GM19455 (cell line): ENCODE data around the gene SNX17.
"Not testable (repeated sequence)": the region's sequence is repeated elsewhere in the genome, so short reads cannot be mapped to it uniquely, and the experiment has no call there.

Experiments used
- ATAC-seq: cut with Tn5 transposase; IDR thresholded peaks from one replicate; pipeline ENCODE4 v1.9.1; 2021; ENCODE audit not compliant: unreplicated experiment

SNX17 gene, protein sequence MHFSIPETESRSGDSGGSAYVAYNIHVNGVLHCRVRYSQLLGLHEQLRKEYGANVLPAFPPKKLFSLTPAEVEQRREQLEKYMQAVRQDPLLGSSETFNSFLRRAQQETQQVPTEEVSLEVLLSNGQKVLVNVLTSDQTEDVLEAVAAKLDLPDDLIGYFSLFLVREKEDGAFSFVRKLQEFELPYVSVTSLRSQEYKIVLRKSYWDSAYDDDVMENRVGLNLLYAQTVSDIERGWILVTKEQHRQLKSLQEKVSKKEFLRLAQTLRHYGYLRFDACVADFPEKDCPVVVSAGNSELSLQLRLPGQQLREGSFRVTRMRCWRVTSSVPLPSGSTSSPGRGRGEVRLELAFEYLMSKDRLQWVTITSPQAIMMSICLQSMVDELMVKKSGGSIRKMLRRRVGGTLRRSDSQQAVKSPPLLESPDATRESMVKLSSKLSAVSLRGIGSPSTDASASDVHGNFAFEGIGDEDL

DNA sequence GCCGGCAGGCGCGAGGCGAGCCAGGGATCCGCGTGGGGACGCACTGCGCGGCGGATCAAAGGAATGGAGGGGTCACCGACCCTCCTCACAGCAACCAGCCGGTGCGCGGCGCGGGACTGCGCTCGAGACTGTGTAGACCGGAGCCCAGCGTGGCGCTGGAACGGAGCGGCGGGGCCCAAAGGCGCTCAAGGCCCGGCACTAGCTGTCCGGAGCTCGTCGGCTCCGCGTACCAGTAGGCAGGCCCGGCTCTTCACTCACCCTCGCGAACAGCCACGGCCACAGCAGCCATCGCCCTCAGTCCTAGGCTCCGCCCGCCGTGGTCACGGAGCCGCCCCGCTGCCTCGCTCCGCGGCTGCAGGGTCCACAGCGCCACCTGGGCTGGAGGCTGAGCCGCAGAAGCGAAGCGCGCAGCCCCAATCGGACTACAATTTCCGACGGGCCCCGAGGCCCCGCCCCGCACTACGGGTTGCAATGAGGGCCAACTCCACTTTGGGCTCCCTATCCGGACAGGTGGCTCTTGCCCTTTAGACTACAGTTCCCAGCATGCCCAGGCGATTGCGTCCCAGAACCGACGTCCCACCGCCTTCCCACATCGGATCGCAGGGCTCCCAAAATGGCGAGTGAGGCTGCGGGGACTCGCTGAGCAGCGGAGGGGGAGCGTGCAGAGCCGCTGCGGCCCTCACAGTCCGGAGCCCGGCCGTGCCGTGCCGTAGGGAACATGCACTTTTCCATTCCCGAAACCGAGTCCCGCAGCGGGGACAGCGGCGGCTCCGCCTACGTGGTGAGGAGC, at the start of gene SNX17, which contains the start of gene EIF2B4:
Gene SNX17, plus strand, starts transcription at position 591 of the 790 bp plus-strand sequence. Its CDS starts 128 bp downstream, at position 719.
Gene EIF2B4, minus strand, starts transcription at position 313 of the 790 bp plus-strand sequence. Its CDS starts 24 bp downstream, at position 289.
- peak; percentile 88 for ATAC-seq

DNA sequence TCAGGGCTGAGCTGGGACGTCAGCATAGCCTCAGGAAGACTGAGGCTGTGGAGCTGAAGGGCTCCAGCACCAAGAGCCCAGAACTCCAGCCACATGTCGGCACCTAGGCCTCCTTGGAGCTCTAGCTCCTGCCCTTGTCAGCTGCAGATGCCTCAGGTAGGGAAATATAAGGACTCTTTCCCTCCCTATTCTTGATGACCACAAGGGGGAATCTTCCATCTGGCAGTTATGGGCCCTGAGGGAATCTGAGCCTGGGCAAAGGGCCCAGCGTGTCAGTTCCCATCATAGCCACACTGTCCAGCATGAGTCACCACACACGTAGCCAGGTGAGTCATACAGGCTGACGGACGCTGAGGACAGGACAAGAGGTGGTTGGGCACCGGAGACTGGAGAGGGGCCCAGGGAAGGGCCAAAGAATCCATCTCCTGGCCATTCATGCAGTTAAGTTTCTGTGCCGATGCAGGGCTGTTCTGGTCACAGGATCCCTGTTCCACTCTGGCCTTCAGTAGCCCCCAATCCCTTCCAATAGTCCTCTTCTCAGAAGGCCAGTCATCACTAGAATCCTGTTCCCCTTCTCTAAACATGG, 49.4 kb upstream of the SNX17 start:
- no peak for ATAC-seq

DNA sequence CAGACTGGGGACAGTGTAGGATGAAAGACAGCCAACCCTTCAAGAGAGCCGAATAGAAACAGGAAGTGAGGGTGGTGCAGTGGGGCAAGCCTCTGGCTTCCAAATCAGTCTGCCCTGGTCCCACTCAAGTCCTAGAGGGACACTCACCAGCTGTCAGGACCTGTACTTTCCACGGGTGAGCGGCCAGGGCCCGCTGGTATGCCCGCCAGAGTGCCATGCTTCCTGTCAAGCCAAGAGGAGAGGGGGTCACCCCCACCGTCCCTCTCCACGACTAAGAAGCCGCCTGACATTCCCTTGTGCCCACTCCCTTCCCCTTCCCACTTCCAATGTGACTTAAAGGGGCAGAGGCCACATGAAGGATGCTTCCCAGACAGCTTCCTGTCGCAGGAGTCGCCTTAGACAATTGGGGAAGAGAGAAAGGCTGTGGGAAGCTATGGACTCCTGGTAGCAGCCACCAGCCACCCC, 48.1 kb upstream of the SNX17 start:
- ATAC-seq, result no peak

DNA sequence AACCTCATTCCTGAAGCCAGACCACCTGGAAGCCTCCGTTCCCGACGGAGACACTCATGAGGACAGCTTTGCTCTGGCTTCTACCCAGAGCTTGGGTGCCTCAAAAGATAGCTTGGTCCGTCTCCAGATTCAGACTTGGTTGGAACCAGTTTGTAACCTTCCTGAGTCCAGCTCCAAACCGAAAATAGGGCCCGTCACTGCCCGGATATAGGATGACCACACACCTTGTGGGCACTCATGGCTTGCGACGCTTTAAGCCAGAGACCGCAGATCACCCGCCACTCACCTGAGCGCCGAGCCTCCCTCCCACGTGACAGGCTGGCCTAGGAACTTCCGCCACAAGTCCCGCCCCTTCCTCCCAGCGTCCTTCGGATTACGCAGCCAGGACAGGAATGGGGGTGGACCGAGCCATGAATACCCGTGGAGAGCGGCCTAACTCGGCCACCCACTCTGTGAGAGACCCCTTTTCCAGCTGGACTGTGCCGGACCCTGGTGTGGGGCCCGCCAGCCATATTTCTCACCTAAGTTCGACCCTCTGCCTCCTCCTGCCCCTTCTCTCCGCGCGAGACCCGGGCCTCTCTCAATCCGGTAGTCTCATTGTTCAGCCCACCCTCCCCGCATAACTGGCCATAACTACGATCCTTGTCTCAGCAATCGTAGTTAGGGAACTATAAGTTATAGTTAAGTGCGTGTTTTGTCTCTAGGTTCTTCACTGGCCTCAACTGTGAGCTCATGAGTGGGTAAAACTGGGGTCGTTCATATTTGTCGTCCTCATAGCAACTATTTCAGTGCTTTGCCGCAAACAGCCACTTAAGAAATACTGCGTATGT, 47.4 kb upstream of the SNX17 start, which contains the start of gene MPV17:
Gene MPV17, minus strand, starts transcription at position 332 of the 830 bp plus-strand sequence. CDS start 580 bp downstream, outside the sequence.
- ATAC-seq, result peak; percentile 92

DNA sequence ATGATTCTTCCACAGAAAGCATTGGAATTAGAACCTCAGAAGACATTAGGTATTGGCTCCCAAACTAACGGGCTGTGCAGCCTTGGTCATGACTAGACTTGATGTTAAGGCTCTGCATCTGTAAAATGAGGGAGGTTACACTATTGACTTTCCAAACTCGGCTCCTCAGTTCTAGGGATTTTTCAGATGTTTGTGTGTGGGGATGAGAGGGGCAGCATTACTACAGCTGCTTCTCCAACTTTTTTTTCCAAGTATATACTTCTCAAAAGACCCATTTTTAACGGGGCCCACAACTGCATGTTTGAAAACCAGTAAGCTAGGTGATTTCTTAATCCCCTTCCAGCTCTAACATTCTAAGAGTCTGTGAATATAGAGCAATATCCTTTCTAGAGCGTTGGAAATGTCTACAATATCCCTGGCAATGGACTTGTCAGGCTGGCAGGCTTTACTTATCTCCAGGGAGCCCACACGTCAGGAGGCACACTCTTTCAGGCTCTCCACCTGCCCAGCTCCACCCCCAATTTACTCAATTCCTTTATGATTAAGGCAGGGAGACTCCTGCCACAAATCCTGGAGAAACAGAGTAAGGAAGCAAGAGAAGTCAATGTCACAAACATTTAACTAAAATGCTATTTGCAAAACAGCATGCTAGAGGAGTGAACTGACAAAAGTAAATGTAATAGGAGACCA, 46.7 kb upstream of the SNX17 start:
- ATAC-seq, result no peak

DNA sequence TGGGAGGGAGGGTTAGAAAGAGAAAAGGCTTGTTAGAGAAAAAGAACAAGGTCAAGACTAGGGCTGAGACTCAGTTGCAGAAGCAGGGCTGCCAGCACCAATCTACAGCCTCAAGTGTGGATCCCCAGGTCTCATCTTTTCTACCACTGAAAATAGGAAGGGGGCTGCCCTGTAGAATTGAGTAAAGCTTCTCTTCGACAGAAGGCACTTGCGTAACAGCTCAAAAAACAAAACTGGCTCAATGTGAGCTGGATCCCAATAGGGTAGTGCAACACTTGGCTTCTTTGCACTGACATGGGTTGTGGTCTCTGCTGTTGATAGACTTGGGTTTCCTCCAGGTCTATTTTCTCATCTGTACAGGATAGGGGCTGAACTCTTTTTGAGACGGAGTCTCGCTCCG, 45.7 kb upstream of the SNX17 start:
- no peak for ATAC-seq

DNA sequence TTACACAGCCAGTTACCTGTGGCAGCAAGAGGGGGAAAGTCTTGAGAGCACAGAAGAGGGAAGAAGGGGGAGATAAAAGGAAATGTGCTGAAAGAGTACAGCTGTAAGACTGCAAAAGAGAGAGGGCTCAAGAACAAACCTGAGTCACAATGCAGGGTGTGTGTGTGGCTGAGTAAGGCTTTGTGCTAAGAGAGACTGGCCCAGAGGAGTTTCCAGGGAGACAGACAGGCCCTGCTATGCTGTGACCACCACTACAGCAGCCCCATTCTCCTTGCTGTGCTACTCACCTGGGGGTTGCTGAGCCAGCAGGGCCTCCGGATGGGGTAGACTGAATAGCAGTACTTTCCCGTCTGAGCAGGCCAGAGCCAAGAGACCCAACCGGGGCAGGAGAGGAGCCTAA, 35.1 kb upstream of the SNX17 start:
- no peak for ATAC-seq

DNA sequence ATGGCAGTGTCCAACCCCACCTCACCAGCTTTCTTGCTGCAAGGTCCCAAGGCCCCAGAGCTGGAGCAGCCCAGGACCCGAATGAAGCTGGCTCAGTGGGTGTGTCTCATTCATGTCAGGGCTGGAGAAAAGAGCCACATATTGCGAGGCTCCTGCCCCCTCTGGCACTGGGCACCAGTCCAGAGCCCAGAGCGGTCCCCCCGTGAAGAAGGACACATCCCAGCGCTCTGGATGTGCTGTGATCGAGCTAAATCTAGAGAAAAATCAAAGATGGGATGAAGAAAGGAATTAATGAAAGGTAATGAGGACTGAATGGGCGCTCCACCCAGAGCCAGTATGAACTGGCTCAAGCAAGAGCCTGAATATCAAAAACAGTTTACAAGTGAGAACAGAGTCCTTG, 34.2 kb upstream of the SNX17 start:
- no peak for ATAC-seq

DNA sequence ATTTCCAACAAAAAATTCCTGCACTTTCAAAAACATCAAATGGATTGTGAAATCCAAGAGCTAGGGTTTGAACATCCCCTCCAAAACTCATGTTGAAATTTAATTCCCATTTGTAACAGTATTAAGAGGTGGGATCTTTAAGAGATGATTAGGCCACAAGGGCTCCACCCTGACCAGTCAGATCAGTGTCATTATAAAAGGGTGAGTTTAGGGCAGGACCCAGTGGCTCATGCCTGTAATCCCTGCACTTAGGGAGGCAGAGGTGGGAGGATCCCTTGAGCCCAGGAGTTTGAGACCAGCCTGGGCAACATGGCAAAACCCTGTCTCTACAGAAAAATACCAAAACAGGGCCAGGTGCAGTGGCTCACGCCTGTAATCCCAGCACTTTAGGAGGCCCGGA, 22.8 kb upstream of the SNX17 start:
- no peak for ATAC-seq

DNA sequence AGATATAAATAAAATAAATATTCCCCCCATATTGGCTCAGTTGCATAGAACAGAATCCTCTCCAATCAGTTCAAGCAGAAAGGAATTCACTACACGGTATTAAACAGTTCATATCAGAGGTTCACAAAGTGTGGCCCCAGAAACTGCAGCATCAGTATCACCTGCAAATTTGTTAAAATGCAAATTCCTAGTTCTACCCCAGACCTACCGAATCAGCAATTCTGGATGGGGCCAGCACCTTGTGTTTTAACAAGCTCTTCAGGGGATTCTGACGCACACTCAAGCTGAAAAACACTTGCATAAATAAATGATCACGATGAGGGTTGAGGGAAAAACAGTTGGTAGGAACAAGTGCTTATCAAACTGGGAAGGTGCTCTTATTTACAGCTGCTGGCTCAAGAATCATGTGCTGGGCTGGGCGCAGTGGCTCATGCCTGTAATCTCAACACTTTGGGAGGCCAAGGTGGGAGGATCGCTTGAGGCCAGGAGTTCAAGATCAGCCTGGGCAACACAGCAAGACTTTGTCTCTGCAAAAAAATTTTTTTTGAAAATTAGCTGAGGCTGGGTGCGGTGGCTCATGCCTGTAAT, 20.2 kb upstream of the SNX17 start:
- ATAC-seq, result no peak

DNA sequence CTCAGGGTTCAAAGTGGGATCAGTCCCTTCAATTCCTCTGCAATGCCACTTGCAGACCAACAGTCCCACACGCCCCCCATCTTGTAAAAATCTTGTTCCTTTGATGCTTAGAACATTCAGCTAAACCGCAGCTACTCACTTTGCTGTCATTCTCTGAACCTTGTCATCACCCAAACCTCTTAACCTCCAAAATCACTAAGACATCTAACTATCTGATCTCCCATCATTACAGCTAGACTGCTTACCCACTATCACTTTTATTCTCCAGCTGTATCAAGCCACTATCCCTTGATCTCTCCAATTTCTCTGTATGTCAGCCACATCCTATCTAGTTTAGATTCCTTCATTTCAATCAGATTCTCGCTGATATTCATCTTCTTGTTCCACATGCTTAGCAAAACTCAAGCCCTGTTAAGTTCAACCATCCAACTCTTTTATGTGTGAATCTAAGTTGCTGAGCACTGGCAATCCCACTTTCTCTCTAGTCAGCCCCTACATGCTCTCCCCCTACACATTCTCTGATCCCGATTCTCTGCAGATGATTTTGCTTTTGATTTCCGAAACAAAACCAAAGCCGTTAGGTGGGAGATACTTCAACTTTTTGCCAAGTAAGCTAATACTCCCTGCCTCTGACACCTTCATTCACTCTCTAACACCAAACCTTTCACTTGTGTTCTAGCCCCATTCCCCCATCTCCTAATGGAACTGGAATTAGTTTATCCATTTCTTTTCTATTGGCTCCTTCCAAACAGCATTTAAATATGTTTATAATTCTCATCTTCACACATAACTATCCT, 18.4 kb upstream of the SNX17 start:
- ATAC-seq, result no peak

DNA sequence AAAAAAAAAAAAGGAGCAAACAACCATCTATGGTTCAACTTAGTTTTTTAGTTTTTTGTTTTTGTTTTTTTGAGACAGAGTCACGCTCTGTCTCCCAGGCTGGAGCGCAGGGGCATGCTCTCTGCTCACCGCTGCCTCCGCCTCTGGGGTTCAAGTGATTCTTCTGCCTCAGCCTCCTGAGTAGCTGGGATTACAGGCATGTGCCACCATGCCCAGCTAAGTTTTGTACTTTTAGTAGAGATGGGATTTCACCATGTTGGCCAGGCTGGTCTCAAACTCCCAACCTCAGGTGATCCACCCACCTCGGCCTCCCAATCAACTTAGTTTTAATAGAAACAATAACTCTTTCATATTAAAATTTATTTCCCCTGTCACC, 17.0 kb upstream of the SNX17 start:
- not testable (repeated sequence) for ATAC-seq

DNA sequence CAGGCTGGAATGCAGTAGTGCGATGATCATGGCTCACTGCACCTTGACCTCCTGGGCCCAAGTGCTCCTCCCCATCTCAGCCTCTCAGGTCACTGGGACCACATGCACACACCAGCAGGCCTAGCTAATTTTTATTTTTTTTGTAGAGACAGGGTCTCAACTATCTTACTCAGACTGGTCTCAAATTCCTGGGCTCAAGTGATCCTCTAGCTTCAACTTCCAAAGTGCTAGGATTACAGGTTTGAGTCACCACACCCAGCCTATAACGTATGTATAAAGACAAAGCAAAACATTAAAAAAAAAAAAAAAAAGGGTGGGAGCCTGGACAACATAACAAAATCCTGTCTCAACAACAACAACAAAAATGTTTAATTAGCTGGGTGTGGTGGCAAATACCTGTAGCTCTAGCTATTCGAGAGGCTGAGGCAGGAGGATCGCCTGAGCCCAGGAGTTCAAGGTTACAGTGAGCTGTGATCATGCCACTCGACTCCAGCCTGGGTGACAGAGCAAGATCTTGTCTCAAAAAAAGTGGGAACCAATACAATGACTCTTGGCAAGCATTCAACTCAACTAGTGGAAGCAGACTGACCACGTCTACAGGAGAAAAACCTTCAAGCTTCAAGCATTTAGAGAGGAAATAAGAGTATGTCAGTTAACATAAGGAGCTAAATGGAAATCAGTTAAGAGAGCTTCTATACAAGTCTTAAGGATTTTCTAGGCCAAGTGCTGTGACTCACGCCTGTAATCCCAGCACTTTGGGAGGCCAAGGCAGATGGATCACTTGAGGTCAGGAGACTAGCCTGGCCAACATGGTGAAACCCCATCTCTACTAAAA, 16.4 kb upstream of the SNX17 start:
- ATAC-seq, result no peak

DNA sequence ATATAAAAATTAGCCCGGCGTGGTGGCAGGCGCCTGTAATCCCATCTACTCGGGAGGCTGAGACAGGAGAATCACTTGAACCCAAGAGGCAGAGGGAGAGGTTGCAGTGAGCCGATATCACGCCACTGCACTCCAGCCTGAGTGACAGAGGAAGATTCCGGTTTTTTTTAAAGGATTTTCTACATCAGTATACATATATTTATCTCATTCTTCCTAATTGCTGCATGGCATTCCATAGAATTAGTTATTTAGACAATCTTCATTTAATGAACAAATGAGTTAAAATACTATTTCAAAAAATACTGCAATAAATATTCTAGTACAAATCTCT, 15.9 kb upstream of the SNX17 start:
- ATAC-seq, result no peak

DNA sequence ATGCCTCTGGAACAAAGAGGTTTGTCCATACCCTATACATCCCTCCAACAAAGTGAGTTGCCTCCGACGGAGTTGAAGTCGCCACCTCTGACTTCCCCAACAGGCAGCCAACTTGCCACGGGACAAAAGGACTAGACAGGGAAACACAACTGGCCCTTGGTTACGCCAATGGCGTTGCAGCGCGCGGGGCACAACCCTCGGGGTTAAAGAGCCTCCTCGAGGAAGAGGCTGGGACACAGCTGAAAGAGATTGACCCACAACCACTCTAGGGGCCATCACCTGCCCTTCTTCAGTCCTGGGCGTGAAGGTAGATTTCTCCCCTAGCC, 14.4 kb upstream of the SNX17 start:
- peak; percentile 33 for ATAC-seq

DNA sequence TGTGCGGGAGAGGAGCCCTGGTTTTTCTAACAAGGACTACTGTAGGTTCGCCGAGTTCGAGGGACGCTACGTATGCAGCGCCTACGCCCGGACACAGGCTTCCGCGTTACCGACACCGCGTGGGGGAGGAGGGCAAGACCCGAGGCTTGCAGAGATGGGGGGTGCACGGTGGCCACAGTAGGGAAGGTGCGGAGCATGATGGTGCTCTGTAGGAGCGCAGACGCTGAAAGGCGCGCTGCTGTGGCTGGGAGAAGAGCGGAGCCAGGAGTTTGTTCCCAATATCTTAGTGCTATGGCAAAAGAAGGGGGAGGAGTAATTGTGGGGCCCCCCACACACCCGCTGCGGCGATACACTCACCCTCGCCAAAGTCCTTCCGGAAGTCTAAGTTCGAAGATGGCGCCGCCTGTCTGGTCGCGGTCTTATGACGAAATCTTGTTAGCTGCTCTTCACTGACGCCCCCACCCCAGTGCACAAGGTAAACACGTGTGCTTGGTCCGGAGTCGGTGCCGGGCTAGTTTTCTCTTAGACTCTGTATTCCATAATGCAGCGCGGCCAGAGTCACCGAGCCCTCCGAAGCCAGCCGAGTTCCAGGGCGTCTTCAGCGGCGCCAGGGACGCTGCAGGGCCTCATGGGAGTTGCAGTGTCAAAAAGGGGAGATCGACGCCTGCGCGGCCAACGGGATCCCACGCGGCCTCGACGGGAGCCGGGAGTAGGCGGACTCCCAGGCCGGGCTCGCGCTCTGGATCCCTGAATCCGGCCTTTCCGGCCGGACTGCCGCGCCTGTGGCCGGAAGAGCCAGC, 13.8 kb upstream of the SNX17 start, which contains the start of gene GTF3C2:
Gene GTF3C2, minus strand, starts transcription at position 383 of the 800 bp plus-strand sequence. CDS start 13,210 bp downstream, outside the sequence.
- peak; percentile 85 for ATAC-seq
